SK-N-SH treated with all-trans-retinoic acid at 6 μM for 48 hours (cell line): ENCODE measurements around the gene IFI27L1.

Experiments used
- ARNTL ChIP-seq: fragments of 450-650 bp; formaldehyde crosslinking; IDR thresholded peaks from 2 replicates; pipeline ENCODE4 v1.5.0; 2020; ENCODE audit warnings: low read depth, mild to moderate bottlenecking, moderate library complexity, borderline replicate concordance
- CSDC2 ChIP-seq: fragments of 250-450 bp; sonication (Bioruptor Pico); IDR thresholded peaks from 2 replicates; pipeline ENCODE4 v1.5.0; 2020; ENCODE audit warnings: mild to moderate bottlenecking, moderate library complexity
- GLIS3 ChIP-seq: fragments of 250-450 bp; sonication (Bioruptor Pico); IDR thresholded peaks from 2 replicates; pipeline ENCODE4 v1.5.0; 2020; ENCODE audit warnings: mild to moderate bottlenecking, moderate library complexity
- RARB ChIP-seq: fragments of 250-450 bp; sonication (Bioruptor Pico); IDR thresholded peaks from 2 replicates; pipeline ENCODE4 v1.8.0; 2021; ENCODE audit warnings: mild to moderate bottlenecking, moderate library complexity
- ZNF8 ChIP-seq: fragments of 450-650 bp; formaldehyde crosslinking; IDR thresholded peaks from 2 replicates; pipeline ENCODE4 v1.5.0; 2020; ENCODE audit warnings: mild to moderate bottlenecking, moderate library complexity
- TF ChIP-seq, protein P1 (sequence below): fragments of 250-450 bp; sonication (Bioruptor Pico); IDR thresholded peaks from 2 replicates; pipeline ENCODE4 v1.8.0; 2020; ENCODE audit warnings: mild to moderate bottlenecking, moderate library complexity, borderline replicate concordance
- TF ChIP-seq, protein P2 (sequence below): fragments of 250-450 bp; sonication (Bioruptor Pico); IDR thresholded peaks from 2 replicates; pipeline ENCODE4 v1.5.1; 2020; ENCODE audit warnings: low read depth, mild to moderate bottlenecking, moderate library complexity

DNA sequence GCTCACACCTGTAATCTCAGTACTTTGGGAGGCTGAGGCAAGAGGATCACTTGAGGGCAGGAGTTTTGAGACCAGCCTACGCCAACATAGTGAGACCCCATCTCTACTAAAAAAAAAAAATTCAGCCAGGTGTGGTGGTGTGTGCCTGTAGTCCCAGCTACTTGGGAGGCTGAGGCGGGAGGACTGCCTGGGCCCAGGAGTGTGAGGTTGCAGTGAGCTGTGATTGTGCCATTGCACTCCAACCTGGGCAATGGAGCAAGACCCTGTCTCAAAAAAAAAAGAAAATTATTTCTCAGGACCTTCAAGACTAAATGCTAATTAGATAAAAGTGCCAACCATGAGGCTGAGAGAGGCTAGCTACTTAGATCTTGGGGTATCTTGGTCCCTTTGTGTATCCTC is 31.5 kb upstream of the IFI27L1 start:
- TF ChIP-seq, protein P1, sequence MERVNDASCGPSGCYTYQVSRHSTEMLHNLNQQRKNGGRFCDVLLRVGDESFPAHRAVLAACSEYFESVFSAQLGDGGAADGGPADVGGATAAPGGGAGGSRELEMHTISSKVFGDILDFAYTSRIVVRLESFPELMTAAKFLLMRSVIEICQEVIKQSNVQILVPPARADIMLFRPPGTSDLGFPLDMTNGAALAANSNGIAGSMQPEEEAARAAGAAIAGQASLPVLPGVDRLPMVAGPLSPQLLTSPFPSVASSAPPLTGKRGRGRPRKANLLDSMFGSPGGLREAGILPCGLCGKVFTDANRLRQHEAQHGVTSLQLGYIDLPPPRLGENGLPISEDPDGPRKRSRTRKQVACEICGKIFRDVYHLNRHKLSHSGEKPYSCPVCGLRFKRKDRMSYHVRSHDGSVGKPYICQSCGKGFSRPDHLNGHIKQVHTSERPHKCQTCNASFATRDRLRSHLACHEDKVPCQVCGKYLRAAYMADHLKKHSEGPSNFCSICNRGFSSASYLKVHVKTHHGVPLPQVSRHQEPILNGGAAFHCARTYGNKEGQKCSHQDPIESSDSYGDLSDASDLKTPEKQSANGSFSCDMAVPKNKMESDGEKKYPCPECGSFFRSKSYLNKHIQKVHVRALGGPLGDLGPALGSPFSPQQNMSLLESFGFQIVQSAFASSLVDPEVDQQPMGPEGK (CRISPR knock-in tag): no peak
- TF ChIP-seq, protein P2, sequence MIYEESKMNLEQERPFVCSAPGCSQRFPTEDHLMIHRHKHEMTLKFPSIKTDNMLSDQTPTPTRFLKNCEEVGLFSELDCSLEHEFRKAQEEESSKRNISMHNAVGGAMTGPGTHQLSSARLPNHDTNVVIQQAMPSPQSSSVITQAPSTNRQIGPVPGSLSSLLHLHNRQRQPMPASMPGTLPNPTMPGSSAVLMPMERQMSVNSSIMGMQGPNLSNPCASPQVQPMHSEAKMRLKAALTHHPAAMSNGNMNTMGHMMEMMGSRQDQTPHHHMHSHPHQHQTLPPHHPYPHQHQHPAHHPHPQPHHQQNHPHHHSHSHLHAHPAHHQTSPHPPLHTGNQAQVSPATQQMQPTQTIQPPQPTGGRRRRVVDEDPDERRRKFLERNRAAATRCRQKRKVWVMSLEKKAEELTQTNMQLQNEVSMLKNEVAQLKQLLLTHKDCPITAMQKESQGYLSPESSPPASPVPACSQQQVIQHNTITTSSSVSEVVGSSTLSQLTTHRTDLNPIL (CRISPR knock-in tag): no peak
- TF ChIP-seq RARB (CRISPR knock-in tag): no peak
- TF ChIP-seq GLIS3 (CRISPR knock-in tag): no peak
- no peak for TF ChIP-seq ARNTL (CRISPR knock-in tag)
- TF ChIP-seq CSDC2 (CRISPR knock-in tag): no peak
- no peak for TF ChIP-seq ZNF8 (CRISPR knock-in tag)
